HG03565 (cell line): ENCODE data around the gene PID1.

ENCODE experiments used
- ATAC-seq: cut with Tn5 transposase; IDR thresholded peaks from one replicate; pipeline ENCODE4 v1.9.1; 2021; ENCODE audit warnings: mild to moderate bottlenecking, moderate library complexity; ENCODE audit not compliant: unreplicated experiment

The PID1 gene

GRCh38 chr2:229261599-229261998, 9.5 kb downstream of the PID1 start:
- ATAC-seq: no peak

DNA sequence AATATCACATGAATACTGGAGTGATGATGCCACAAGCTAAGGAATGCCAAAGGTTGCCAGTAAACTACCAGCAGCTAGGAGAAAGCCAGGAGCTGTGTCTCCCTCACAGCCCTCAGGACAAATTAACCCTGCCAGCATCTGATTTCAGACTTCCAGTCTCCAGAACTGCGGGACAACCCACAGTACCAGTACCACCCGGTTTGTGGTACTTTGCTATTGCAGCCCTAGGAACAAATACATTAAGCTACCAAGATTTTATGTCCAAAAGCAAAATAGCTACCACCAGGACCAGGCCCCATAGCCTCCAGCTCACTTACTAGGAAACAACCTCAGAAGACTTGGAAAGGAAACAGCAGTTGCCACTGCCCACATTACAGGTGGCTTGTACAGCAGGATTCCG, 10.0 kb downstream of the PID1 start:
- no peak for ATAC-seq

GRCh38 chr2:229257985-229258384, 13.1 kb downstream of the PID1 start:
- ATAC-seq: no peak

GRCh38 chr2:229256376-229256775, 14.7 kb downstream of the PID1 start:
- ATAC-seq: no peak

DNA sequence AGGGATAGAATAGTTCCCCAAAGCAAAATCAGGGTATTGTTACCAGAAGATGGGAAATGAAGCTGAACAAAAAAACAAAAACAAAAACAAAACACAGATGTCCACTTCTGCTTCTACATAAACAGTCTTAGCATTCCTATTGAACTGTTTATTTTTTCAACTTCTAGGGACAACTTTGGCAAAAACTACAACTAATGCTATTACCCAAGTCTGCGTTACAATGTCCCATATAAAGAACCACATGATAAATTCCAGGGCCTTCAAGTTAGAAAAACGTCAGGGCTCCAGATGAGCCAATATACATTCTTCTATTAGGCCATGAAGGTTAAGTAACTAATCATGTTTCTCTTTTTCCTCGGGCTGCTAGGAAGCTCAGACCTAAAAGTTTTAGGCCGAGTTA, 16.9 kb downstream of the PID1 start:
- ATAC-seq: no peak

DNA sequence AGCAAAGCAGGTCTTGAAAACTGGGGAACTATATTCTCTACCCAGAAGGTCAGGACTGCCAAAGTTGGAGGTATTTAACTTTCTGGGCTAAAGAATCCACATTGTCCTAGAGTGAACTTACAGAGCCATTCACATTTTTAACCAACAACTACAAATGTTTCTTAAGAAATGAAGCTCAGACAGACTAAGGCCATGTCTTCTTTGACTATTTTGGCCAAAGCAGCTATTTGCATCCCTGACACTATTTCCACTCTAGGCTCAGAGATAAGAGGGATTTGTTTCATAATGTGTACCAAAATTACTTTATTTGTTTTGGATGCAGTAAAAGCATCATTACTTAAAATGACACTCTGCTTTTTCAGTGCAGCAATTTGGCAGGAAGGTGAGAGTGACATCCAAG, 18.1 kb downstream of the PID1 start:
- ATAC-seq: no peak

DNA sequence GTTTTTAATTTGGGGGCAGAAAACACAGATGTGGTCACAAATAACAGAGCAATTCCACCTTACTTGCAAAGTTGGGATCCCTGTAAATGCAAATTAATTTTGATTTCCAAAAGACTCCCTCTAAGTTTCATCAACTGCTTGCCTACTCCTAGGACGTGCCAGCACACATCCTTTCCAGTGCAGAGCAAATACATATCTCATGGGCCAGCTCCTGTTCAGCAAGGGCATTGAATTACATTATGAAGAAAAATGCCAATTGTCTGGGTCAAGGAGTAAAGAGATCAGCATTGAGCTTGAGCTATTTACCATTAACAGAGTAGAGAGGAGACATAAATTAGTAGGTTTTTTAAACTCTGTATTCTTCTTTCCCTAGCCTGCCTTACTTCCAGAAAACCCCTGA, 18.8 kb downstream of the PID1 start:
- ATAC-seq: no peak

- ATAC-seq: no peak
Measured at GRCh38 chr2:229249536-229249935, 21.6 kb downstream of the PID1 start.

DNA sequence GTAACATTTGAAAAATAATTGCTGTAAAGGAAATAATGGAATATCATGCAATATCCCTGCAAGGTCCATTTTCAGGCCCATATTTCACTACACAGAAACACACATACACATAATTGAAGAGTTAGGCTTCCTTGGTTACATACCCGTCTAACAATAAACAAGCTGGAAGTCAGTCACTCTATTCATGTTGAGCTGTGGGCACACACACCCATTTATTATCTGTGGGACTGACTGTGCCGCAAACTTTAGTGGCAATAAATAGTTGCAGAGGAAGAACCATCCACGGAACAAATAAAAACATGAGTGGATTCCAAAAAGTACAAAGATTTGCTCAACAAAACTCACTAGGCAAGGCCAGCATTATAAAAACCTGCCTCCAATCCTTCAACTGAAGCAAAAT, 24.8 kb downstream of the PID1 start:
- ATAC-seq: no peak

GRCh38 chr2:229244975-229245374, 26.1 kb downstream of the PID1 start:
- no peak for ATAC-seq

DNA sequence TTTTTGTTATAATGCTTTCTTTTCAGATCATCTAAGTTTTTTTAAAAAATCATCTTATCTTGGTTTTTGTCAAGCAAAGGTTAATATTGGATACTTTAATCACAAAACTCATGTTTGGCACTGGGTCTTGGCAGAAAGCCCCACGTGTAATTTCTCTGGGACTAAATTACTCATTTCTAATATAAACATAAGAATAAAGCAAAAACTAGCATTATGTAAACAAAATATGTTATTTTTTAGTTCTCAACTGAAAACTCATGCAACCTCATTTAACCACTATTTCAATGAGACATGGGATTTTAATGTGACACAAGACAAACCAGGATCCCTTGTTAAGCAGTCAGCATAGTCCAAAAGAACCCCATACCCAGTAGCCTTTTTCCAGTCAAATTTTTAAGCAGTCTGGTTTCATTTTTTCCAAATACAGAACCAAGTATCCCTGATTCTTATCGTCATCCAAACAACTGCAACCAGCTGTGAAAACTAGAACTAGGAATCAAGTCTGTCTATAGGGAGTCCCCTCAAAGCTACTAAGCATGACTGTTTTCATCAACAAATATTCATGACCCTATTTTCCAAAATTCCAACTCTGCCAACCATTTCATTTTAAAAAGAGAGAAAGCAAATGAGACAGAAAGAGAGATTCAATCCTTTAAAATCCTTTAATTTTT, 27.1 kb downstream of the PID1 start:
- ATAC-seq: no peak

- no peak for ATAC-seq
Measured at GRCh38 chr2:229240984-229241491, 30.0 kb downstream of the PID1 start.

DNA sequence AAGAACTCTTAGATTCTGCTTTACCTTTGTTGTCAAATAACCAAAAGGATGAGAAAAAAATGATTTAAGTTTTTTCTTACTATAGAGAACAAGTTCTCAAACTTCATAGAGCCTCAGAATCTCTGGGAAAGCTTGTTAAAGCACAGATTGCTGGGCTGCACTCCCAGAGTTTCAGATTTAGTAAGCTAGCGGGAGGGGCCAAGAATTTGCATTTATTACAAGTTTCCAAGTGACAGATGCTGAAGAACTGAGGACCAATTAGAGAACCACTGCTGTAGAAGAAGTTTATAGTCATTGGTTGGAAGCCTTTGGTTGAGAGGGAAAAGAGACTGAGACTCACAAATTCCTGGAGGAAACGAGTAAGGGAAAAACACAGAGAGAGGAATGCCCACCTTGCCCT, 32.1 kb downstream of the PID1 start:
- no peak for ATAC-seq

GRCh38 chr2:229237270-229237669, 33.8 kb downstream of the PID1 start:
- no peak for ATAC-seq

DNA sequence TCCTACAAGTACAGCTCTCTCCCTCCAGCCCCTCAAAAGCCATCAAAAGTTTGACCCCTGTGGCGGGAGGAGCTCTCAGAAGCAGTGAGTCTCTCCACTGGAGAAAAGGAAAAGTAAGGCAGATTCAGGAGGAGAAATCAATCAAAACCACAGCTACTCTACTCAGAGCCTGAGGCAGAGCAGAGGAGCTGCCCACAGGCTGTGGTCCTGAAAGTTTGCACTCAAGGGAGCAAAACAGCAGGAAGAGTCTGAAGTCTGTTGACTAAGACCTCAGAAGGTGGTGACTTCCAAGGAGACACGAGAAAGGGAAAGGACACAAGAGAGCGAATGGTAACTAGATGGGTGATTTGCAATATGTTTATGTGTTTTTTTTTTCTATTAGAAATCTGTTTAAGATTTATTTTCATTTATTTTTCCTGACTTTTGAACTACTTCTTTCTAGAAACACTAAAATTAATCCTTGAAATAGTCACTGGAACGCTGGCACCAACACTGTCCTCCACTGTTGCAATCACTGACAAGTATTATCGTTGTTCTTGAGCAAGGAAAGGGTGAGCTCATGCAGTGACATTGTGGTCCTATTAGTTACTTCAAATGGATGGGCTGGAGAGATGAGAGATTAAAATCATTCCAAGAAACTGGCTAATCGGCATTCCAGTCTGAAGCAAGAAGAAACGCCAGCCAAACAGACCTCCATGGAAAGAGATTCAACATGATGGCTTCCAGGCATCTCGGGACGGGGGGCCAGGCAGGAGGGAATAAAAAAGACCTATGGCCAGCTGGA, 35.8 kb downstream of the PID1 start:
- no peak for ATAC-seq

DNA sequence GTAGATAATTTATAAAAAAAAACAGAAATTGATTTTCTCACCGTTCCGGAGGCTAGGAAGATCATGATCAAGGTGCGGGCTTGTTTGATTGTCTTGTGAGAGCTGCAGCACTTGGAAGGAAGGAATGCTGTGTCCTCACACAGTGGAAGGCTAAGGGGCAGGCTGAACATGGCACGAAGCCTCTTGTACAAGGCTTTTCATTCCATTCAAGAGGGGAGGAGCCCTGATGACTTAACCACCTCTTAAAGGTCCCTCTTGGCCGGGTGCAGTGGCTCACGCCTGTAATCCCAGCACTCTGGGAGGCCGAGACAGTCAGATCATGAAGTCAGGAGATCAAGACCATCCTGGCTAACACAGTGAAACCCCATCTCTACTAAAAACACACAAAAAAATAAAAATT, 39.2 kb downstream of the PID1 start:
- ATAC-seq: no peak

DNA sequence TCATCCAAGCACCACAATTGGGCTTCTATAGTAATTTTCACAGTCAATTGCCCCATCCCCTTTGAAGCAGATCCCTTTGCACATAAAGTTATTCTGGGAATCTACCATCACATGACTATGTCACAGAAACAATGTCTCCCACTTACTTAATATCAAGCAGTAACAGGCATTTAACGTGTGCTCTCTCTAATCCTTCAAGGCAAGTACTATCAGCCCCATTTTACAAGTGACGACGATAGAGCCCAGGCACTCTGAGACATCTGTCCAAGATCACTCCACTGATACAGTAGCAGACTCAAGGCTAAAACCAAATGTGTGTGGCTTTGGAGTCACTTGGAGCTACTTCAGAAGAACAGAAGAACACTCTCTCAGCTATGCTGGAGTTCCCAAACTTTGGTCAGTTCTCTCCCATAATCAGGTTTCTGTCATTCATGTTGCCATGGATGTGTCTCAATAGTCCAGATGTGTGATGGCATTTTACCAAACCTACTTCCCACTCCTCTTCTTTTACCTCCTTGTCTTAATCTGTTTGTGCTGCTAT, 39.7 kb downstream of the PID1 start:
- no peak for ATAC-seq

- no peak for ATAC-seq
Measured at GRCh38 chr2:229230911-229231310, 40.2 kb downstream of the PID1 start.

DNA sequence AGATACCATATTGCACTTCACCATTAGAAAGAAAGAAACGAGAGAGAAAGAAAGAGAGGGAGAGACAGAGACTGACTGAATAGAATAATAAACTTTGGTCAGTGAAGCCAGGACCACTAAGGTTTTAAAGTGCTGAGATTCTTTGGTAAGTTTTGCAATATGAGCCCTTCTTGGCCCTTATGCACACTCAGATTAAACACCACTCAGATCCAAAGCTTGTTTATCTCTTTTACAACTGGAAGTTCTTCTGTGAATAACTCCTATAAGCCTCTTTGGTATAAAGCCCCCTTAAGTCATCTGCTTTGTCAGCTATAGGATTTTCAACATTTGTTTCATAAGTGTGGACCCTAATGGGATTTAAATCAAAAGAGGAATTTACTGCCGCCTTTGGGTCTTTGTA, 40.8 kb downstream of the PID1 start:
- no peak for ATAC-seq

DNA sequence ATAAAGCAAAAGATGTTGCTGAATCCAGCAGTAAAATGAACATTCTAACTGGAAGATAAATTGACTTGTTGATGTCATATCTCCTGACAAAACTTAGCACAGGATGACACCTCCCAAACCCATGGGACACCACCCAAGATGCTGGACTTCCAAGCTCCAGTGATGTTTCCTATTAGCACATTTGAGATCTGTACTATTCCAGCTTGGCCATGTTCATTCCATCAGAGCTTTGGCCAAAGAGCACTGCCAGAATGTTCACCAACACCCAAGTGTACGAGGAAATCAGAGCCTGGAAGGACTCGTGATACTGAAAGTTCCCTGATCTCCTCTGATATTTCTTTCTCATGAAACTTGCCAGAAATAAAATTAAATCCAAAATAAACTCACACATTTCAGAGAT, 44.7 kb downstream of the PID1 start:
- no peak for ATAC-seq

- no peak for ATAC-seq
Measured at GRCh38 chr2:229223107-229223506, 48.0 kb downstream of the PID1 start.

DNA sequence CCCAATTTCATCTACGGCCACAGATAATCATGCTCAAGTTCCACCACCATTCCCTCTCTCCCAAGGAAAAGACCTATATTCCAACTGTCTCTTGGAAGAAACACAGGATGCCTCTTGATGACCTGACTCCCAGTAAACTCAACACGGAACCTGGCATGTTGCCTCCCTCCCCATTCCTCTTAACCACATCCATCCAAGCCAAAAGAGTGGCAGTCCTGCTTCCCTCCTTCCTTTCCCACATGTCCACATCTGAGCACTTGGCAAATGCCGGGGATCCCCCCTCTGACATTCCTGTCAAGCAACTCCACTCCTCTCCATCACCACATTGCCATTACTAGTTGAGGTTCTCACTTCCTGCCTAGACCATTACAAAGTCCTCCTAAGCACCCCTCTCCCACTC, 49.4 kb downstream of the PID1 start:
- no peak for ATAC-seq
